Ectodermal cell (in vitro differentiated cells): ENCODE results near the gene PI16.
"Not testable (repeated sequence)": the region's sequence is repeated elsewhere in the genome, so short reads cannot be mapped to it uniquely, and the experiment has no call there.

Experiments
- H3K27ac ChIP-seq: 2 replicates; pipeline ENCODE4 v1.7.0; 2013; ENCODE audit warnings: mild to moderate bottlenecking, low read depth, low read length; ENCODE audit not compliant: insufficient read depth, poor library complexity, severe bottlenecking
- H3K27me3 ChIP-seq: 2 replicates; pipeline ENCODE4 v1.7.0; 2013; ENCODE audit warnings: mild to moderate bottlenecking, low read length; ENCODE audit not compliant: insufficient read depth, control insufficient read depth, poor library complexity, severe bottlenecking
- H3K36me3 ChIP-seq: one replicate; pipeline ENCODE4 v1.7.0; 2013; ENCODE audit warnings: low read length; ENCODE audit not compliant: control insufficient read depth, insufficient read depth
- H3K4me1 ChIP-seq: one replicate; pipeline ENCODE4 v1.7.0; 2013; ENCODE audit warnings: low read length; ENCODE audit not compliant: control insufficient read depth, insufficient read depth
- H3K4me3 ChIP-seq: 2 replicates; pipeline ENCODE4 v1.7.0; 2013; ENCODE audit warnings: low read depth, low read length, control low read depth; ENCODE audit not compliant: insufficient read depth
- H3K9me3 ChIP-seq: 2 replicates; pipeline ENCODE4 v1.7.0; 2013; ENCODE audit warnings: mild to moderate bottlenecking, low read length, moderate library complexity; ENCODE audit not compliant: control insufficient read depth
- WGBS, 2 experiments: methylation state at CpG; one replicate each; pipeline ENCODE4 v1.1.7; 2013; ENCODE audit warnings: missing lambda C conversion rate in 2 of 2; 5-methylcytosine and 5-hydroxymethylcytosine counted together

Gene PI16

GRCh38 chr6:36929152-36929551, 25.4 kb upstream of the PI16 start:
- Histone ChIP-seq H3K4me3 (no peak overlapping the region), H3K4me1 (no peaks in the 10 kb centered on the region), H3K27me3 (no peaks in the 10 kb centered on the region), H3K27ac (no peak overlapping the region), H3K9me3 (no peaks in the 10 kb centered on the region), H3K36me3 (no peaks in the 10 kb centered on the region)
- WGBS, 2 experiments: 89 to 90% methylated on average over 10 of the region's 10 CpGs

- Histone ChIP-seq H3K36me3 (no peaks in the 10 kb centered on the region), H3K27me3 (no peaks in the 10 kb centered on the region), H3K4me3 (no peak overlapping the region), H3K4me1 (no peaks in the 10 kb centered on the region), H3K9me3 (no peaks in the 10 kb centered on the region), H3K27ac (no peak overlapping the region)
- 76 to 89% methylated on average over 3 to 5 of the region's 5 CpGs for WGBS, 2 experiments
These were observed 24.9 kb upstream of the PI16 start for GRCh38 chr6:36929607-36930006.

- Histone ChIP-seq H3K9me3 (no peaks in the 10 kb centered on the region), H3K27ac (no peak overlapping the region), H3K27me3 (no peaks in the 10 kb centered on the region), H3K4me1 (no peaks in the 10 kb centered on the region), H3K36me3 (no peaks in the 10 kb centered on the region), H3K4me3 (no peak overlapping the region)
- WGBS, 2 experiments: 93 to 98% methylated on average over 4 of the region's 4 CpGs
These were observed 24.1 kb upstream of the PI16 start for GRCh38 chr6:36930483-36930882.

- no peak overlapping the region for H3K27ac ChIP-seq
- whole genome bisulfite sequencing, 2 experiments: 89 to 94% methylated on average over 1 to 2 of the region's 2 CpGs
- H3K4me3 ChIP-seq: no peak overlapping the region
- no peaks in the 10 kb centered on the region for H3K4me1 ChIP-seq
- H3K27me3 ChIP-seq: no peaks in the 10 kb centered on the region
- H3K36me3 ChIP-seq: no peaks in the 10 kb centered on the region
- no peaks in the 10 kb centered on the region for H3K9me3 ChIP-seq
These were observed 21.4 kb upstream of the PI16 start for GRCh38 chr6:36933102-36933501.

- no peaks in the 10 kb centered on the region for H3K4me1 ChIP-seq
- no peaks in the 10 kb centered on the region for H3K27me3 ChIP-seq
- 91 to 100% methylated on average over 3 of the region's 4 CpGs for WGBS, 2 experiments
- H3K36me3 ChIP-seq: no peaks in the 10 kb centered on the region
- no peaks in the 10 kb centered on the region for H3K9me3 ChIP-seq
- H3K27ac ChIP-seq: no peak overlapping the region
- no peak overlapping the region for H3K4me3 ChIP-seq
These were observed 21.0 kb upstream of the PI16 start for GRCh38 chr6:36933519-36933918.

- Histone ChIP-seq H3K4me1 (no peaks in the 10 kb centered on the region), H3K4me3 (no peak overlapping the region), H3K36me3 (no peaks in the 10 kb centered on the region), H3K27me3 (no peaks in the 10 kb centered on the region), H3K9me3 (no peaks in the 10 kb centered on the region), H3K27ac (no peak overlapping the region)
- WGBS, 2 experiments: 86 to 94% methylated on average over 7 of the region's 7 CpGs
These were observed 19.6 kb upstream of the PI16 start for GRCh38 chr6:36934901-36935300.

DNA sequence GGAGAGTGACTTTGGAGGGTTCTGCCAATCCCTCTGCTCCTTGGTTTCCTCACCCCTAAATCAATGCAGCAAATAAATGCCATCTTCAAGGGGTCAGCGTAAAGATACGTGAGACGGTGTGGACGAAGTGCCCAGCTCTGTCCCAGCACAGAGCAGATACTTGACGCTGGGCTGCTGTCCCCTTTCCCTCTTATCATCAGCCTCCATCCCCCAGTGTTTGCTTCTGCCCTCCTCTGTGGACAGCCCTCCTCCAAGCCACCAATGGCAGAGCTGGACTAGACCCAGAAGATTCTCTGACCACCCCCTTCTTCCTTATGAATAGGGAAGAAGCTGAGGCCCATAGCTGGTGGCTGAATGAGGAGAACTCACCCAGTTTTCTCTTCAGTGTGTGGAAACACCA, 17.7 kb upstream of the PI16 start:
- no peaks in the 10 kb centered on the region for H3K36me3 ChIP-seq
- no peak overlapping the region for H3K4me3 ChIP-seq
- H3K27ac ChIP-seq: no peak overlapping the region
- H3K4me1 ChIP-seq: no peaks in the 10 kb centered on the region
- H3K27me3 ChIP-seq: no peaks in the 10 kb centered on the region
- 93 to 96% methylated on average over 5 of the region's 5 CpGs for WGBS, 2 experiments
- no peaks in the 10 kb centered on the region for H3K9me3 ChIP-seq

GRCh38 chr6:36937896-36938295, 16.6 kb upstream of the PI16 start:
- Histone ChIP-seq H3K36me3 (no peaks in the 10 kb centered on the region), H3K4me3 (no peak overlapping the region), H3K4me1 (no peaks in the 10 kb centered on the region), H3K27me3 (no peaks in the 10 kb centered on the region), H3K27ac (no peak overlapping the region), H3K9me3 (no peaks in the 10 kb centered on the region)
- 94 to 96% methylated on average over 6 of the region's 6 CpGs for WGBS, 2 experiments

GRCh38 chr6:36938536-36938935, 16.0 kb upstream of the PI16 start:
- 94 to 95% methylated on average over 4 of the region's 4 CpGs for WGBS, 2 experiments
- no peaks in the 10 kb centered on the region for H3K36me3 ChIP-seq
- no peak overlapping the region for H3K27ac ChIP-seq
- no peaks in the 10 kb centered on the region for H3K27me3 ChIP-seq
- H3K4me3 ChIP-seq: no peak overlapping the region
- H3K4me1 ChIP-seq: no peaks in the 10 kb centered on the region
- no peaks in the 10 kb centered on the region for H3K9me3 ChIP-seq

GRCh38 chr6:36939005-36939404, 15.5 kb upstream of the PI16 start:
- H3K36me3 ChIP-seq, H3K9me3 ChIP-seq, H3K4me3 ChIP-seq, H3K27ac ChIP-seq, H3K27me3 ChIP-seq, H3K4me1 ChIP-seq: not testable (repeated sequence)
- WGBS, 2 experiments: 93 to 94% methylated on average over 5 of the region's 5 CpGs

DNA sequence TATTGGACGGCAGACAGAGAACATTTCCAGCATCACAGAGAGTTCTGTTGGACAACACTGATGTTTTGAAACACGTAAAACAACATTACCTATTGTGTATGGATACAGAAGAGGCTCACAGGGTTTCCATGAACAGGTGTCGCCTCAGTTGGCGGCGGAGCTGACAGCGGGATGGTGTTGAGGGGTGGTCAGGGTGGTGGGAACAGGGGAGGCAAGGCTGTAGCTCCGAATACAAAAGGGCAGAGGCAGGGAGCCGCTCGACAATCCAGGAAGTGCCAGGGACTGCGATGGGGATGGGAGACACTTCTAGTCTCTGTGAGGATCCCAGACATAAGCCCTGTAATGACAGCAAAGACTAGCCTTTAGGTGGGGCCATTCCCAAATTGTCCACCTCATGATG, 14.5 kb upstream of the PI16 start:
- WGBS, 2 experiments: 94 to 96% methylated on average over 10 of the region's 10 CpGs
- Histone ChIP-seq H3K27me3 (no peaks in the 10 kb centered on the region), H3K4me1 (no peaks in the 10 kb centered on the region), H3K36me3 (no peaks in the 10 kb centered on the region), H3K9me3 (no peaks in the 10 kb centered on the region), H3K4me3 (no peak overlapping the region), H3K27ac (no peak overlapping the region)
